Neural progenitor cell (in vitro differentiated cells): Measurements from ENCODE around the gene SOS2. TPM values are rescaled to one million over a fixed set of nuclear protein-coding genes. Genes with fewer than 3 reads are reported as not detected.

ENCODE experiments used
- DNase-seq: peaks from one replicate; pipeline ENCODE4 v3.0.0-alpha.2; 2016; ENCODE audit warnings: low spot score
- H2AFZ ChIP-seq: fragments of 200-600 bp; sonication (generic); replicated peaks from 2 replicates; pipeline ENCODE4 v1.6.1; 2016; ENCODE audit warnings: antibody characterized with exemption
- H3F3A ChIP-seq: fragments of 200-600 bp; sonication (generic); 2 replicates; pipeline ENCODE4 v1.6.1; 2016; ENCODE audit warnings: antibody characterized with exemption, low read depth
- H3K27ac ChIP-seq: fragments of 200-600 bp; sonication (generic); 2 replicates; pipeline ENCODE4 v1.5.1; 2016; ENCODE audit warnings: mild to moderate bottlenecking
- H3K27me3 ChIP-seq: fragments of 200-600 bp; sonication (generic); 2 replicates; pipeline ENCODE4 v1.6.1; 2016; ENCODE audit warnings: mild to moderate bottlenecking, moderate library complexity
- H3K36me3 ChIP-seq: fragments of 200-600 bp; sonication (generic); 2 replicates; pipeline ENCODE4 v1.5.1; 2016
- H3K4me1 ChIP-seq: fragments of 200-600 bp; sonication (generic); 2 replicates; pipeline ENCODE4 v1.6.1; 2016; ENCODE audit warnings: mixed run types
- H3K4me2 ChIP-seq: fragments of 200-600 bp; sonication (generic); 2 replicates; pipeline ENCODE4 v1.6.1; 2016
- H3K4me3 ChIP-seq: fragments of 200-600 bp; sonication (generic); 2 replicates; pipeline ENCODE4 v1.5.1; 2016
- H3K79me2 ChIP-seq: fragments of 200-600 bp; sonication (generic); 2 replicates; pipeline ENCODE4 v1.6.1; 2016; ENCODE audit warnings: low read depth
- H3K9ac ChIP-seq: fragments of 200-600 bp; sonication (generic); 2 replicates; pipeline ENCODE4 v1.6.1; 2016
- H3K9me3 ChIP-seq: fragments of 200-600 bp; sonication (generic); 2 replicates; pipeline ENCODE4 v1.5.1; 2016; ENCODE audit warnings: low read depth
- H4K20me1 ChIP-seq: fragments of 200-600 bp; sonication (generic); 2 replicates; pipeline ENCODE4 v1.6.1; 2016; ENCODE audit warnings: low read depth
- H3K27ac Mint-ChIP-seq: 3 replicates; pipeline ENCODE4 v1.8.0; 2021; ENCODE audit warnings: mixed read lengths
- H3K27me3 Mint-ChIP-seq: 2 replicates; pipeline ENCODE4 v1.8.0; 2022; ENCODE audit warnings: low read depth, mild to moderate bottlenecking, inconsistent platforms, moderate library complexity, mixed read lengths; ENCODE audit not compliant: insufficient read depth
- H3K36me3 Mint-ChIP-seq: 3 replicates; pipeline ENCODE4 v1.8.0; 2021; ENCODE audit warnings: mixed read lengths
- H3K4me1 Mint-ChIP-seq: 3 replicates; pipeline ENCODE4 v1.8.0; 2021; ENCODE audit warnings: mixed read lengths
- H3K4me3 Mint-ChIP-seq: 3 replicates; pipeline ENCODE4 v1.8.0; 2021; ENCODE audit warnings: mild to moderate bottlenecking, moderate library complexity, mixed read lengths
- H3K9me3 Mint-ChIP-seq: 3 replicates; pipeline ENCODE4 v1.8.0; 2020; ENCODE audit warnings: mixed read lengths
- CTCF ChIP-seq: fragments of 200-600 bp; sonication (generic); IDR thresholded peaks from 2 replicates; pipeline ENCODE4 v1.5.1; 2017; ENCODE audit warnings: antibody characterized with exemption, mild to moderate bottlenecking
- EZH2 ChIP-seq: fragments of 200-600 bp; sonication (generic); IDR thresholded peaks from 2 replicates; pipeline ENCODE4 v1.6.1; 2017; ENCODE audit warnings: antibody characterized with exemption, mild to moderate bottlenecking, moderate library complexity
- EZH2phosphoT487 ChIP-seq: fragments of 200-600 bp; sonication (generic); IDR thresholded peaks from 2 replicates; pipeline ENCODE4 v1.6.1; 2017; ENCODE audit warnings: antibody characterized with exemption
- total RNA-seq: library from RNA; depleted of rRNA; stranded (reverse); fragments of >200 nt; gene quantifications from 2 replicates; pipeline ENCODE4 v1.2.3, GENCODE V29; 2015; ENCODE audit warnings: low replicate concordance

Gene SOS2
- total RNA-seq, 1 donor from 2014 or later, result 32.3 TPM

GRCh38 chr14:50072395-50072794 lies 159.0 kb downstream of the SOS2 start:
- DNase-seq, result no peak
- H3K79me2 ChIP-seq, result no peaks in the 10 kb centered on the region
- no peak overlapping the region for H3K9ac ChIP-seq
- H3F3A ChIP-seq, result no peaks in the 10 kb centered on the region
- no peaks in the 10 kb centered on the region for H3K27me3 ChIP-seq
- H3K4me1 ChIP-seq, result no peaks in the 10 kb centered on the region
- H2AFZ ChIP-seq, result no peak overlapping the region
- H3K27ac ChIP-seq, result no peak overlapping the region
- no peak overlapping the region for H3K4me2 ChIP-seq
- H4K20me1 ChIP-seq, result no peaks in the 10 kb centered on the region
- TF ChIP-seq EZH2phosphoT487, result no peak
- TF ChIP-seq EZH2, result no peak
- TF ChIP-seq CTCF, result no peak
- H3K4me3 ChIP-seq, result no peak overlapping the region
- Mint-ChIP-seq H3K4me3 (no peak overlapping the region), H3K27ac (no peak overlapping the region), H3K27me3 (no peaks in the 10 kb centered on the region), H3K36me3 (peaks cover 6% of the 10 kb centered on the region), H3K9me3 (peaks cover 14% of the 10 kb centered on the region), H3K4me1 (no peaks in the 10 kb centered on the region)
- H3K36me3 ChIP-seq, result no peaks in the 10 kb centered on the region
- no peaks in the 10 kb centered on the region for H3K9me3 ChIP-seq

- no peaks in the 10 kb centered on the region for H4K20me1 ChIP-seq
These were observed 160.4 kb downstream of the SOS2 start for GRCh38 chr14:50070840-50071548.

GRCh38 chr14:50070230-50070629 lies 161.1 kb downstream of the SOS2 start:
- Histone ChIP-seq H3K79me2 (no peaks in the 10 kb centered on the region), H3K27ac (no peak overlapping the region), H3F3A (no peaks in the 10 kb centered on the region), H2AFZ (no peak overlapping the region), H3K9me3 (no peaks in the 10 kb centered on the region), H3K4me1 (no peaks in the 10 kb centered on the region), H4K20me1 (no peaks in the 10 kb centered on the region), H3K36me3 (no peaks in the 10 kb centered on the region), H3K27me3 (no peaks in the 10 kb centered on the region), H3K9ac (no peak overlapping the region), H3K4me3 (no peak overlapping the region), H3K4me2 (no peak overlapping the region)
- Mint-ChIP-seq H3K27ac (no peak overlapping the region), H3K4me3 (no peak overlapping the region), H3K9me3 (peaks cover 13% of the 10 kb centered on the region), H3K4me1 (no peaks in the 10 kb centered on the region), H3K27me3 (no peaks in the 10 kb centered on the region), H3K36me3 (peaks cover 7% of the 10 kb centered on the region)
- TF ChIP-seq CTCF (no peak), EZH2 (no peak), EZH2phosphoT487 (no peak)
- DNase-seq, result no peak

More at GRCh38 chr14:50070840-50071548, 160.4 kb downstream of the SOS2 start:
- Histone ChIP-seq H3K4me1 (no peaks in the 10 kb centered on the region), H3K9ac (no peak overlapping the region), H3K27me3 (no peaks in the 10 kb centered on the region), H3F3A (no peaks in the 10 kb centered on the region), H2AFZ (no peak overlapping the region), H3K4me2 (no peak overlapping the region), H3K9me3 (no peaks in the 10 kb centered on the region), H3K79me2 (no peaks in the 10 kb centered on the region), H3K4me3 (no peak overlapping the region), H3K27ac (no peak overlapping the region), H3K36me3 (no peaks in the 10 kb centered on the region)
- Mint-ChIP-seq H3K4me3 (no peak overlapping the region), H3K27me3 (no peaks in the 10 kb centered on the region), H3K9me3 (peaks cover 13% of the 10 kb centered on the region), H3K4me1 (no peaks in the 10 kb centered on the region), H3K36me3 (peaks cover 7% of the 10 kb centered on the region), H3K27ac (no peak overlapping the region)
- no peak for DNase-seq
- TF ChIP-seq CTCF, result no peak
- TF ChIP-seq EZH2phosphoT487, result no peak
- no peak for TF ChIP-seq EZH2
